Gastroesophageal sphincter (tissue), 3 donors: Measurements from ENCODE around the gene RAB6C.
"Not testable (repeated sequence)": the region's sequence is repeated elsewhere in the genome, so short reads cannot be mapped to it uniquely, and the experiment has no call there.

ENCODE experiments used
- EP300 ChIP-seq: sonication (generic); formaldehyde crosslinking; IDR thresholded peaks from one replicate; pipeline ENCODE4 v1.6.1; 2017; ENCODE audit warnings: antibody characterized with exemption, mild to moderate bottlenecking
- POLR2A ChIP-seq, 2 donors: fragments of 450-650 bp; IDR thresholded peaks; one replicate each; pipeline ENCODE4 v1.6.1; 2017; ENCODE audit warnings: antibody characterized with exemption in 2 of 2, mild to moderate bottlenecking in 2 of 2, moderate library complexity in 1 of 2
- POLR2AphosphoS5 ChIP-seq: sonication (generic); formaldehyde crosslinking; IDR thresholded peaks from one replicate; pipeline ENCODE4 v1.6.1; 2017; ENCODE audit warnings: antibody characterized with exemption
- TF ChIP-seq, protein P1 (sequence below), 4 experiments: fragments of 200-600 bp in 2 of 4; fragments of 450-650 bp in 2 of 4; sonication (generic) in 1 of 4; IDR thresholded peaks; one replicate each; pipeline ENCODE4 v1.5.1; 2017 to 2019; ENCODE audit warnings: antibody characterized with exemption in 4 of 4, mild to moderate bottlenecking in 2 of 4, moderate library complexity in 2 of 4

DNA sequence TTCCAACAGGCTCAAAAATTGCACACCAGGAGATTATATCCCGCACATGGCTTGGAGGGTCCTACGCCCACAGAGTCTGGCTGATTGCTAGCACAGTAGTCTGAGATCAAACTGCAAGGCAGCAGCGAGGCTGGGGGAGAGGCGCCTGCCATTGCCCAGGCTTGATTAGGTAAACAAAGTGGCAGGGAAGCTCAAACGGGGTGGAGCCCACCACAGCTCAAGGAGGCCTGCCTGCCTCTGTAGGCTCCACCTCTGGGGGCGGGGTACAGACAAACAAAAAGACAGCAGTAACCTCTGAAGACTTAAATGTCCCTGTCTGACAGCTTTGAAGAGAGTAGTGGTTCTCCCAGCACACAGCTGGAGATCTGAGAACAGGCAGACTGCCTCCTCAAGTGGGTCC, 19.3 kb downstream of the RAB6C start:
- TF ChIP-seq, protein P1, sequence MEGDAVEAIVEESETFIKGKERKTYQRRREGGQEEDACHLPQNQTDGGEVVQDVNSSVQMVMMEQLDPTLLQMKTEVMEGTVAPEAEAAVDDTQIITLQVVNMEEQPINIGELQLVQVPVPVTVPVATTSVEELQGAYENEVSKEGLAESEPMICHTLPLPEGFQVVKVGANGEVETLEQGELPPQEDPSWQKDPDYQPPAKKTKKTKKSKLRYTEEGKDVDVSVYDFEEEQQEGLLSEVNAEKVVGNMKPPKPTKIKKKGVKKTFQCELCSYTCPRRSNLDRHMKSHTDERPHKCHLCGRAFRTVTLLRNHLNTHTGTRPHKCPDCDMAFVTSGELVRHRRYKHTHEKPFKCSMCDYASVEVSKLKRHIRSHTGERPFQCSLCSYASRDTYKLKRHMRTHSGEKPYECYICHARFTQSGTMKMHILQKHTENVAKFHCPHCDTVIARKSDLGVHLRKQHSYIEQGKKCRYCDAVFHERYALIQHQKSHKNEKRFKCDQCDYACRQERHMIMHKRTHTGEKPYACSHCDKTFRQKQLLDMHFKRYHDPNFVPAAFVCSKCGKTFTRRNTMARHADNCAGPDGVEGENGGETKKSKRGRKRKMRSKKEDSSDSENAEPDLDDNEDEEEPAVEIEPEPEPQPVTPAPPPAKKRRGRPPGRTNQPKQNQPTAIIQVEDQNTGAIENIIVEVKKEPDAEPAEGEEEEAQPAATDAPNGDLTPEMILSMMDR (IDR thresholded peaks at IDR 0.05) = not testable (repeated sequence)
- TF ChIP-seq POLR2A (IDR thresholded peaks at IDR 0.05); EP300; POLR2AphosphoS5: not testable (repeated sequence)
